HepG2 (cell line): Measurements from ENCODE around the gene GPATCH3. TPM values are rescaled to one million over a fixed set of nuclear protein-coding genes. Genes with fewer than 3 reads are reported as not detected.
A peak's percentile ranks its signal among the peaks of the same experiment; 100 is the strongest.

Source experiments
- CHD4 ChIP-seq: fragments of 200-600 bp; sonication (generic); IDR thresholded peaks from 2 replicates; pipeline ENCODE4 v1.7.0; 2017; ENCODE audit warnings: mild to moderate bottlenecking, low read length, borderline replicate concordance
- FLYWCH1 ChIP-seq: sonication (generic); formaldehyde crosslinking; IDR thresholded peaks from 2 replicates; pipeline ENCODE4 v1.8.1; 2023; ENCODE audit warnings: mild to moderate bottlenecking, missing genetic modification reagents
- HNRNPLL ChIP-seq: fragments of 200-400 bp; formaldehyde crosslinking; IDR thresholded peaks from 2 replicates; pipeline ENCODE4 v1.6.1; 2017; ENCODE audit warnings: mild to moderate bottlenecking, low read depth, low read length; ENCODE audit not compliant: poor library complexity, severe bottlenecking
- MBNL3 ChIP-seq: fragments of 250-450 bp; sonication (Bioruptor Pico); conservative IDR thresholded peaks from 2 replicates; pipeline ENCODE4 v1.8.0; 2022; ENCODE audit warnings: mild to moderate bottlenecking, inconsistent platforms
- MED1 ChIP-seq: sonication (generic); formaldehyde crosslinking; IDR thresholded peaks from 2 replicates; pipeline ENCODE4 v1.4.0; 2020; ENCODE audit warnings: missing genetic modification reagents
- MEF2D ChIP-seq: sonication (generic); formaldehyde crosslinking; IDR thresholded peaks from 2 replicates; pipeline ENCODE4 v1.5.1; 2020; ENCODE audit warnings: mild to moderate bottlenecking, missing genetic modification reagents
- MTF2 ChIP-seq: sonication (generic); formaldehyde crosslinking; IDR thresholded peaks from 2 replicates; pipeline ENCODE4 v1.5.0; 2020; ENCODE audit warnings: missing genetic modification reagents, borderline replicate concordance
- NCOA2 ChIP-seq: sonication (generic); formaldehyde crosslinking; IDR thresholded peaks from 2 replicates; pipeline ENCODE4 v1.8.0; 2022; ENCODE audit warnings: inconsistent platforms
- RARG ChIP-seq: sonication (generic); formaldehyde crosslinking; IDR thresholded peaks from 2 replicates; pipeline ENCODE4 v1.4.0; 2020; ENCODE audit warnings: low read depth, mild to moderate bottlenecking, missing genetic modification reagents
- RORA ChIP-seq: sonication (generic); formaldehyde crosslinking; IDR thresholded peaks from 2 replicates; pipeline ENCODE4 v1.5.0; 2020; ENCODE audit warnings: mild to moderate bottlenecking, missing genetic modification reagents, moderate library complexity
- SATB2 ChIP-seq: sonication (generic); formaldehyde crosslinking; IDR thresholded peaks from 2 replicates; pipeline ENCODE4 v1.5.0; 2020; ENCODE audit warnings: missing genetic modification reagents
- SMAD9 ChIP-seq: sonication (generic); formaldehyde crosslinking; IDR thresholded peaks from 2 replicates; pipeline ENCODE4 v1.5.1; 2020; ENCODE audit warnings: mild to moderate bottlenecking, missing genetic modification reagents
- SPEN ChIP-seq: sonication (generic); formaldehyde crosslinking; IDR thresholded peaks from 2 replicates; pipeline ENCODE4 v1.5.1; 2020; ENCODE audit warnings: low read depth, mild to moderate bottlenecking, missing genetic modification reagents
- ZNF121 ChIP-seq: sonication (generic); formaldehyde crosslinking; IDR thresholded peaks from 2 replicates; pipeline ENCODE4 v1.5.0; 2020; ENCODE audit warnings: mild to moderate bottlenecking, missing genetic modification reagents
- ZNF124 ChIP-seq: sonication (generic); formaldehyde crosslinking; IDR thresholded peaks from 2 replicates; pipeline ENCODE4 v1.4.0; 2020; ENCODE audit warnings: missing genetic modification reagents
- ZNF143 ChIP-seq: sonication (generic); formaldehyde crosslinking; IDR thresholded peaks from 2 replicates; pipeline ENCODE4 v1.4.0; 2020; ENCODE audit warnings: missing genetic modification reagents
- ZNF230 ChIP-seq: sonication (generic); formaldehyde crosslinking; IDR thresholded peaks from 2 replicates; pipeline ENCODE4 v1.4.0; 2020; ENCODE audit warnings: mild to moderate bottlenecking, missing genetic modification reagents
- ZNF530 ChIP-seq: sonication (generic); formaldehyde crosslinking; IDR thresholded peaks from 2 replicates; pipeline ENCODE4 v1.5.0; 2020; ENCODE audit warnings: low read depth, mild to moderate bottlenecking, missing genetic modification reagents
- ZNF543 ChIP-seq: sonication (generic); formaldehyde crosslinking; IDR thresholded peaks from 2 replicates; pipeline ENCODE4 v1.4.0; 2020; ENCODE audit warnings: mild to moderate bottlenecking, missing genetic modification reagents
- ZNF546 ChIP-seq: sonication (generic); formaldehyde crosslinking; conservative IDR thresholded peaks from 2 replicates; pipeline ENCODE4 v1.8.1; 2023; ENCODE audit warnings: mild to moderate bottlenecking, missing genetic modification reagents
- ZNF569 ChIP-seq: sonication (generic); formaldehyde crosslinking; IDR thresholded peaks from 2 replicates; pipeline ENCODE4 v1.5.0; 2020; ENCODE audit warnings: mild to moderate bottlenecking, missing genetic modification reagents, moderate library complexity, borderline replicate concordance
- ZNF672 ChIP-seq: sonication (generic); formaldehyde crosslinking; IDR thresholded peaks from 2 replicates; pipeline ENCODE4 v1.8.1; 2022; ENCODE audit warnings: missing genetic modification reagents
- ZSCAN29 ChIP-seq: sonication (generic); formaldehyde crosslinking; conservative IDR thresholded peaks from 2 replicates; pipeline ENCODE4 v1.4.0; 2020; ENCODE audit warnings: mild to moderate bottlenecking, missing genetic modification reagents
- polyA plus RNA-seq, 8 experiments: library from polyadenylated mRNA; depleted of rRNA in 3 of 8; stranded (reverse) in 7 of 8; unstranded in 1 of 8; fragments of >200 nt; fragmentation: Illumina TruSeq in 4 of 8; extraction: Trizol in 4 of 8; gene quantifications; 2 replicates each; pipeline versions ENCODE4 v1.2.1 to v1.2.3, GENCODE V29; 2011 to 2016; ENCODE audit warnings: low read depth in 4 of 8, missing spikeins in 1 of 8, mixed read lengths in 1 of 8; ENCODE audit not compliant: insufficient read depth in 1 of 8
- total RNA-seq, 5 experiments: library from RNA; depleted of rRNA; stranded (reverse); fragments of >200 nt; fragmentation: Illumina TruSeq; extraction: Trizol; gene quantifications; 2 replicates each; pipeline ENCODE4 v1.2.3, GENCODE V29; 2016; ENCODE audit warnings: low read depth in 1 of 5
- TF ChIP-seq, protein P1 (sequence below): IDR thresholded peaks from 2 replicates; pipeline ENCODE4 v1.4.0; 2020; ENCODE audit warnings: mild to moderate bottlenecking, missing genetic modification reagents
- TF ChIP-seq, protein P2 (sequence below): sonication (generic); formaldehyde crosslinking; IDR thresholded peaks from 2 replicates; pipeline ENCODE4 v1.5.0; 2020; ENCODE audit warnings: missing genetic modification reagents
- TF ChIP-seq, protein P3 (sequence below): sonication (generic); formaldehyde crosslinking; conservative IDR thresholded peaks from 2 replicates; pipeline ENCODE4 v1.4.0; 2020; ENCODE audit warnings: missing genetic modification reagents

The GPATCH3 gene
- total and polyA plus RNA-seq, 2 of the 13 experiments (the other 11 are each of a cell fraction or from before 2014, with no cell fraction given), result 8.3 to 11.0 TPM

- TF ChIP-seq ZNF124 (CRISPR knock-in tag), result peak; percentile 15; the same call in 1 of the 2 replicates
- TF ChIP-seq ZNF530, result no peak
- TF ChIP-seq SMAD9 (CRISPR knock-in tag), result no peak
- no peak; the same call in 1 of the 2 replicates for TF ChIP-seq CHD4
- TF ChIP-seq SPEN (CRISPR knock-in tag), result peak; percentile 83
- TF ChIP-seq MTF2 (CRISPR knock-in tag), result no peak
- peak; percentile 88; the same call in 1 of the 2 replicates for TF ChIP-seq RARG
- TF ChIP-seq HNRNPLL, result peak; percentile 72
- peak; percentile 86 for TF ChIP-seq ZNF543
- TF ChIP-seq ZNF121 (CRISPR knock-in tag), result no peak; the same call in none of the 2 replicates
- TF ChIP-seq, protein P1, sequence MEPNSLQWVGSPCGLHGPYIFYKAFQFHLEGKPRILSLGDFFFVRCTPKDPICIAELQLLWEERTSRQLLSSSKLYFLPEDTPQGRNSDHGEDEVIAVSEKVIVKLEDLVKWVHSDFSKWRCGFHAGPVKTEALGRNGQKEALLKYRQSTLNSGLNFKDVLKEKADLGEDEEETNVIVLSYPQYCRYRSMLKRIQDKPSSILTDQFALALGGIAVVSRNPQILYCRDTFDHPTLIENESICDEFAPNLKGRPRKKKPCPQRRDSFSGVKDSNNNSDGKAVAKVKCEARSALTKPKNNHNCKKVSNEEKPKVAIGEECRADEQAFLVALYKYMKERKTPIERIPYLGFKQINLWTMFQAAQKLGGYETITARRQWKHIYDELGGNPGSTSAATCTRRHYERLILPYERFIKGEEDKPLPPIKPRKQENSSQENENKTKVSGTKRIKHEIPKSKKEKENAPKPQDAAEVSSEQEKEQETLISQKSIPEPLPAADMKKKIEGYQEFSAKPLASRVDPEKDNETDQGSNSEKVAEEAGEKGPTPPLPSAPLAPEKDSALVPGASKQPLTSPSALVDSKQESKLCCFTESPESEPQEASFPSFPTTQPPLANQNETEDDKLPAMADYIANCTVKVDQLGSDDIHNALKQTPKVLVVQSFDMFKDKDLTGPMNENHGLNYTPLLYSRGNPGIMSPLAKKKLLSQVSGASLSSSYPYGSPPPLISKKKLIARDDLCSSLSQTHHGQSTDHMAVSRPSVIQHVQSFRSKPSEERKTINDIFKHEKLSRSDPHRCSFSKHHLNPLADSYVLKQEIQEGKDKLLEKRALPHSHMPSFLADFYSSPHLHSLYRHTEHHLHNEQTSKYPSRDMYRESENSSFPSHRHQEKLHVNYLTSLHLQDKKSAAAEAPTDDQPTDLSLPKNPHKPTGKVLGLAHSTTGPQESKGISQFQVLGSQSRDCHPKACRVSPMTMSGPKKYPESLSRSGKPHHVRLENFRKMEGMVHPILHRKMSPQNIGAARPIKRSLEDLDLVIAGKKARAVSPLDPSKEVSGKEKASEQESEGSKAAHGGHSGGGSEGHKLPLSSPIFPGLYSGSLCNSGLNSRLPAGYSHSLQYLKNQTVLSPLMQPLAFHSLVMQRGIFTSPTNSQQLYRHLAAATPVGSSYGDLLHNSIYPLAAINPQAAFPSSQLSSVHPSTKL (CRISPR knock-in tag), result peak; percentile 95
- TF ChIP-seq, protein P2, sequence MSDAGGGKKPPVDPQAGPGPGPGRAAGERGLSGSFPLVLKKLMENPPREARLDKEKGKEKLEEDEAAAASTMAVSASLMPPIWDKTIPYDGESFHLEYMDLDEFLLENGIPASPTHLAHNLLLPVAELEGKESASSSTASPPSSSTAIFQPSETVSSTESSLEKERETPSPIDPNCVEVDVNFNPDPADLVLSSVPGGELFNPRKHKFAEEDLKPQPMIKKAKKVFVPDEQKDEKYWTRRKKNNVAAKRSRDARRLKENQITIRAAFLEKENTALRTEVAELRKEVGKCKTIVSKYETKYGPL (CRISPR knock-in tag), result no peak
- no peak for TF ChIP-seq MBNL3
- TF ChIP-seq MEF2D (CRISPR knock-in tag), result peak; percentile 89
- TF ChIP-seq ZNF546 (CRISPR knock-in tag), result peak; percentile 71; the same call in 1 of the 2 replicates
- TF ChIP-seq ZNF230 (CRISPR knock-in tag), result peak; percentile 95; the same call in 1 of the 2 replicates
- peak; percentile 71; the same call in 1 of the 2 replicates for TF ChIP-seq ZNF569
- peak; percentile 86 for TF ChIP-seq ZSCAN29 (CRISPR knock-in tag)
- TF ChIP-seq ZNF672 (CRISPR knock-in tag), result peak; percentile 91
- peak; percentile 98 for TF ChIP-seq MED1 (CRISPR knock-in tag)
- 0 out of 2 replicates have a peak, but pooled peaks have one; percentile 54 for TF ChIP-seq SATB2 (CRISPR knock-in tag)
- peak; percentile 93; the same call in 1 of the 2 replicates for TF ChIP-seq RORA (CRISPR knock-in tag)
- TF ChIP-seq NCOA2, result peak; percentile 99
- TF ChIP-seq ZNF143 (CRISPR knock-in tag), result no peak
- TF ChIP-seq, protein P3, sequence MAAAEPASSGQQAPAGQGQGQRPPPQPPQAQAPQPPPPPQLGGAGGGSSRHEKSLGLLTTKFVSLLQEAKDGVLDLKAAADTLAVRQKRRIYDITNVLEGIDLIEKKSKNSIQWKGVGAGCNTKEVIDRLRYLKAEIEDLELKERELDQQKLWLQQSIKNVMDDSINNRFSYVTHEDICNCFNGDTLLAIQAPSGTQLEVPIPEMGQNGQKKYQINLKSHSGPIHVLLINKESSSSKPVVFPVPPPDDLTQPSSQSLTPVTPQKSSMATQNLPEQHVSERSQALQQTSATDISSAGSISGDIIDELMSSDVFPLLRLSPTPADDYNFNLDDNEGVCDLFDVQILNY (CRISPR knock-in tag), result no peak
- TF ChIP-seq FLYWCH1, result no peak
Observed at GRCh38 chr1:26913754-26914619, 13.7 kb upstream of the GPATCH3 start, which contains the start of gene NR0B2 (continued).
